Glutamatergic neuron (in vitro differentiated cells): ENCODE measurements around the gene DNAI4. TPM values are rescaled to one million over a fixed set of nuclear protein-coding genes. Genes with fewer than 3 reads are reported as not detected.

ENCODE experiments used
- DNase-seq: peaks from one replicate; pipeline ENCODE4 v3.0.0; 2022
- H3K27ac Mint-ChIP-seq: one replicate; pipeline ENCODE4 v1.8.0; 2020; ENCODE audit warnings: mild to moderate bottlenecking, mixed read lengths, inconsistent platforms; ENCODE audit not compliant: unreplicated experiment
- H3K27me3 Mint-ChIP-seq: one replicate; pipeline ENCODE4 v1.8.0; 2020; ENCODE audit warnings: mild to moderate bottlenecking, moderate library complexity, mixed read lengths, inconsistent platforms; ENCODE audit not compliant: unreplicated experiment
- H3K36me3 Mint-ChIP-seq: one replicate; pipeline ENCODE4 v1.8.0; 2020; ENCODE audit warnings: mild to moderate bottlenecking, mixed read lengths, inconsistent platforms; ENCODE audit not compliant: unreplicated experiment
- H3K4me1 Mint-ChIP-seq: one replicate; pipeline ENCODE4 v1.8.0; 2020; ENCODE audit warnings: mild to moderate bottlenecking, low read depth, mixed read lengths, inconsistent platforms; ENCODE audit not compliant: unreplicated experiment
- H3K4me3 Mint-ChIP-seq: one replicate; pipeline ENCODE4 v1.8.0; 2020; ENCODE audit warnings: mild to moderate bottlenecking, mixed read lengths, inconsistent platforms; ENCODE audit not compliant: unreplicated experiment
- H3K9me3 Mint-ChIP-seq: one replicate; pipeline ENCODE4 v1.8.0; 2020; ENCODE audit warnings: mild to moderate bottlenecking, moderate library complexity, mixed read lengths, inconsistent platforms; ENCODE audit not compliant: unreplicated experiment
- total RNA-seq: library from RNA; stranded (reverse); fragmentation: NEBNext Ultra II Directional; extraction: Animal tissue kit (Norgen Biotek cat#: 25700); gene quantifications from one replicate; pipeline ENCODE4 v1.2.1, GENCODE V29; 2021; ENCODE audit not compliant: unreplicated experiment
- TF ChIP-seq, protein P1 (sequence below): fragments of 200-600 bp; sonication (generic); IDR thresholded peaks from one replicate; pipeline ENCODE4 v1.5.0; 2021; ENCODE audit not compliant: partially characterized antibody, unreplicated experiment

Gene DNAI4
- total RNA-seq, 1 donor from 2014 or later = 0.78 TPM

- H3K27me3 Mint-ChIP-seq = no peaks in the 10 kb centered on the region
- no peak for DNase-seq
- no peaks in the 10 kb centered on the region for H3K9me3 Mint-ChIP-seq
- H3K4me3 Mint-ChIP-seq = no peak overlapping the region
- H3K4me1 Mint-ChIP-seq = no peaks in the 10 kb centered on the region
- H3K36me3 Mint-ChIP-seq = peaks cover 6% of the 10 kb centered on the region
- H3K27ac Mint-ChIP-seq = no peak overlapping the region
- TF ChIP-seq, protein P1, sequence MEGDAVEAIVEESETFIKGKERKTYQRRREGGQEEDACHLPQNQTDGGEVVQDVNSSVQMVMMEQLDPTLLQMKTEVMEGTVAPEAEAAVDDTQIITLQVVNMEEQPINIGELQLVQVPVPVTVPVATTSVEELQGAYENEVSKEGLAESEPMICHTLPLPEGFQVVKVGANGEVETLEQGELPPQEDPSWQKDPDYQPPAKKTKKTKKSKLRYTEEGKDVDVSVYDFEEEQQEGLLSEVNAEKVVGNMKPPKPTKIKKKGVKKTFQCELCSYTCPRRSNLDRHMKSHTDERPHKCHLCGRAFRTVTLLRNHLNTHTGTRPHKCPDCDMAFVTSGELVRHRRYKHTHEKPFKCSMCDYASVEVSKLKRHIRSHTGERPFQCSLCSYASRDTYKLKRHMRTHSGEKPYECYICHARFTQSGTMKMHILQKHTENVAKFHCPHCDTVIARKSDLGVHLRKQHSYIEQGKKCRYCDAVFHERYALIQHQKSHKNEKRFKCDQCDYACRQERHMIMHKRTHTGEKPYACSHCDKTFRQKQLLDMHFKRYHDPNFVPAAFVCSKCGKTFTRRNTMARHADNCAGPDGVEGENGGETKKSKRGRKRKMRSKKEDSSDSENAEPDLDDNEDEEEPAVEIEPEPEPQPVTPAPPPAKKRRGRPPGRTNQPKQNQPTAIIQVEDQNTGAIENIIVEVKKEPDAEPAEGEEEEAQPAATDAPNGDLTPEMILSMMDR = no peak
Observed at GRCh38 chr1:66779475-66780078, 145.1 kb downstream of the DNAI4 start.

GRCh38 chr1:66778969-66779368, 145.7 kb downstream of the DNAI4 start:
- H3K4me3 Mint-ChIP-seq = no peak overlapping the region
- DNase-seq = no peak
- TF ChIP-seq, protein P1 = no peak
- no peaks in the 10 kb centered on the region for H3K9me3 Mint-ChIP-seq
- no peaks in the 10 kb centered on the region for H3K27me3 Mint-ChIP-seq
- H3K36me3 Mint-ChIP-seq = peaks cover 6% of the 10 kb centered on the region
- no peak overlapping the region for H3K27ac Mint-ChIP-seq
- no peaks in the 10 kb centered on the region for H3K4me1 Mint-ChIP-seq

DNA sequence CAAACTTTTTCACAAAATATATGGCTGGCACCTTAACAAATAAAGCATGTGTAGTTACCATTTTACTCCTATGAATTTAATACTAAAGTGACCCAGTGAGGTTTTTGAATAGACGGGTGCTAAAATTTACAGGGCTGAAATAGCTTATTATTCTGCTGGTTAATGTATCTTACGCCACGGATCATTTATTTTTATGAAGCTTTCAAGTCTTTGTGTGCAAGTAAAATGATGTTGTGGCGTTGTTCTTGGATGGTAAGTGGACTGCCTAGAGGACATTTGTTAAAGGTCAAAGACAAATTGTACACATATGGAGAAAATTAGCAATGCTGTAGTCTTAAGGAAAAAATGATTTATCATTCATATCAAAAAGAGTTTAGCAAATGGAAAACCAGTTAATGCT, 146.4 kb downstream of the DNAI4 start:
- Mint-ChIP-seq H3K9me3 (no peaks in the 10 kb centered on the region), H3K4me3 (no peak overlapping the region), H3K27me3 (no peaks in the 10 kb centered on the region), H3K36me3 (peaks cover 6% of the 10 kb centered on the region), H3K4me1 (no peaks in the 10 kb centered on the region), H3K27ac (no peak overlapping the region)
- TF ChIP-seq, protein P1 = no peak
- DNase-seq = no peak

DNA sequence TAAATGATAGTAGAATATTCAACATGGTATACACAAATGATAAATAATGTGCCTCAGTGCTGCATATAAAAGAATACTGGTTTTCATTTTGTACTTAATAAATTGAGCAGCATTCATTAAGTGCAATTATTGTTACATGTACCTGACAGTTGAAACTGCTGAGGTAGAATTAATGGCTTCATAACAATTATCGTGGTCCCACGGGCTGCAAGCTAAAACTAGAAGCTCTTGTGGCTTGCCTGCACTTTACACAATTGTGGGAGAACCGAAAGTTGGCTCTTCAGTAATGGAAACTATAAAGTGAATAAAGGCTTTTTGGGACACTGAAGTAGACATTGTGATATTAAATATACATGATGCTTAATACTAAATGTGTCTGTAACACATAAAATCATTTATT, 146.8 kb downstream of the DNAI4 start:
- no peaks in the 10 kb centered on the region for H3K9me3 Mint-ChIP-seq
- no peak overlapping the region for H3K27ac Mint-ChIP-seq
- H3K36me3 Mint-ChIP-seq = peaks cover 6% of the 10 kb centered on the region
- H3K4me1 Mint-ChIP-seq = no peaks in the 10 kb centered on the region
- TF ChIP-seq, protein P1 = no peak
- no peaks in the 10 kb centered on the region for H3K27me3 Mint-ChIP-seq
- no peak overlapping the region for H3K4me3 Mint-ChIP-seq
- DNase-seq = no peak

GRCh38 chr1:66775646-66776045, 149.0 kb downstream of the DNAI4 start:
- Mint-ChIP-seq H3K9me3 (no peaks in the 10 kb centered on the region), H3K27me3 (no peaks in the 10 kb centered on the region), H3K27ac (no peak overlapping the region), H3K36me3 (peaks cover 6% of the 10 kb centered on the region), H3K4me3 (no peak overlapping the region), H3K4me1 (no peaks in the 10 kb centered on the region)
- TF ChIP-seq, protein P1 = no peak
- DNase-seq = no peak
